ENCODE data around the gene HBS1L. TPM values are rescaled to one million over a fixed set of nuclear protein-coding genes. Genes with fewer than 3 reads are reported as not detected.
A peak's percentile ranks its signal among the peaks of the same experiment; 100 is the strongest.

HBS1L gene
- total RNA-seq, 1 donor from 2014 or later, result 94.4 TPM

DNA sequence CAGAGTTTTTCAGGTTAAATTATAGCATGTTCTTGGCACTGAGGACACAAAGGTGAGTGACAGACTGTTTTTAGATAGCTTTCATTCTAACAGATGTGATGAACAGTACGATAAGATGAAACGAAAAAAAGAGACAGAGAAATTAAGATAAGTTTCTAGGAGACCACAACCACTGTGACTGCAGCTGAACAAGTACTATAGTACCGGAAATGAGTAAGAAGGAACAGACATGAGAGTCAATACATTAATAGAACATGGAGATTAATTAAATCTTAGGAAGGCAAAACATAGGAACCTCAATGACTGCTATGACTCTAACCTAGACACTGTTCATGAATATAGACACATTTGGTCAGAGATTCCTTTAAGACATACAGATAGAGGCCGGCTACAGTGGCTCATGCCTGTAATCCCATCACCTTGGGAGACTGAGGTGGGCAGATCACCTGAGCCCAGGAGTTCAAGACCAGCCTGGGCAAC, 40.2 kb downstream of the HBS1L start:
- Mint-ChIP-seq H3K36me3 (ENCODE audit: low read depth) (peaks cover 21% of the 10 kb centered on the region), H3K4me1 (peaks cover 47% of the 10 kb centered on the region), H3K4me3 (peak overlapping the region; percentile 70), H3K9me3 (peaks cover 4% of the 10 kb centered on the region), H3K27ac (peak overlapping the region; percentile 78), H3K27me3 (no peaks in the 10 kb centered on the region)
- peak; percentile 70 for DNase-seq
- intact Hi-C loops (cut with micrococcal nuclease), result loop anchor here (1.0 kb wide), 4 partner anchors 8 to 100 kb away; no protein-coding TSS in a partner anchor

- intact Hi-C loops (cut with micrococcal nuclease), result no loop called here
- H3K4me1 Mint-ChIP-seq, result peaks cover 50% of the 10 kb centered on the region
- H3K27me3 Mint-ChIP-seq, result no peaks in the 10 kb centered on the region
- DNase-seq, result no peak
- H3K36me3 Mint-ChIP-seq (ENCODE audit: low read depth), result peaks cover 25% of the 10 kb centered on the region
- H3K9me3 Mint-ChIP-seq, result peaks cover 4% of the 10 kb centered on the region
- H3K4me3 Mint-ChIP-seq, result peak overlapping the region; percentile 34
- peak overlapping the region; percentile 63 for H3K27ac Mint-ChIP-seq
Measured at GRCh38 chr6:135013211-135013610, 41.4 kb downstream of the HBS1L start.

- DNase-seq, result no peak
- H3K4me1 Mint-ChIP-seq, result peaks cover 51% of the 10 kb centered on the region
- H3K36me3 Mint-ChIP-seq (ENCODE audit: low read depth), result peaks cover 28% of the 10 kb centered on the region
- H3K4me3 Mint-ChIP-seq, result peak overlapping the region; percentile 34
- peak overlapping the region; percentile 63 for H3K27ac Mint-ChIP-seq
- no peaks in the 10 kb centered on the region for H3K27me3 Mint-ChIP-seq
- peaks cover 4% of the 10 kb centered on the region for H3K9me3 Mint-ChIP-seq
- intact Hi-C loops (cut with micrococcal nuclease), result no loop called here
Measured at GRCh38 chr6:135012764-135013163, 41.9 kb downstream of the HBS1L start.

DNA sequence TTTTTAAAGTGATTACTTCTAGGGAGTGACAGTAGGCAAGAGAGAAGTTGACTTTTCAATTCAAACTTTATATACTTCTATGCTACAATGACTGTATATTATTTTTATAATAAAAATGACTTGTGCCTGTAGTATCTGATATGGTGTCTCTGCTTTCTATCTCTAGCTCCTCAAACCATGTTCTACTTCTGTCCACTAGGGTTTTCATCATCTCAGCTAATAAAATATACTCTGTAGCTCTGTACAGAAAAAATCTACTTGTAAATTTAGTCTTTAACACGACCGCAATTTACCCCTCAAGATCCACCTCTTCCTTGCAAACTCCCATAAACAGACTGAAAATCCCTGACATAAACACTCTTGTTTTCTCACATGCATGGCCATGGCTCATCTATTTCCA, 42.3 kb downstream of the HBS1L start:
- H3K27ac Mint-ChIP-seq, result no peak overlapping the region

DNA sequence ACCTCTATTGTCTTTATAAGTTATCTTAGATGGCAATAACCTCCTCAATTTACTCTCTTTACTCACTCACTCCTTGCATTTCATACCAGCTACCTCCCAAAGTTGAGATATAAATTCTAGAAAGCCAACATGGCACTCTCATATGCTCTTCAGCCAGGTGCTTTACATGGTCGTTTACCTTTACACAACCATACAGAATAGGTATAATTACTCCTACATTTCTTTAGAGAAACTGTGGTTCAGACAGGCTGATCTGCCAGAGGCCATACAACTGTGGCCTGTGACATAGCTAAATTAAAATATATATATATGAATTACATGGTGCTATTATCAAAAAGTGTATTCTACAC, 45.7 kb downstream of the HBS1L start:
- DNase-seq, result no peak
- Mint-ChIP-seq H3K4me3 (no peak overlapping the region), H3K27ac (peak overlapping the region; percentile 5), H3K27me3 (no peaks in the 10 kb centered on the region), H3K4me1 (peaks cover 37% of the 10 kb centered on the region), H3K9me3 (peaks cover 4% of the 10 kb centered on the region), H3K36me3 (ENCODE audit: low read depth) (peaks cover 27% of the 10 kb centered on the region)
- intact Hi-C loops (cut with micrococcal nuclease), result no loop called here

More for the DNA sequence above, 42.3 kb downstream of the HBS1L start:
- Mint-ChIP-seq H3K4me1 (peaks cover 55% of the 10 kb centered on the region), H3K4me3 (no peak overlapping the region), H3K27me3 (no peaks in the 10 kb centered on the region), H3K36me3 (ENCODE audit: low read depth) (peaks cover 31% of the 10 kb centered on the region), H3K9me3 (peaks cover 4% of the 10 kb centered on the region)
- DNase-seq, result no peak
- intact Hi-C loops (cut with micrococcal nuclease), result no loop called here

DNA sequence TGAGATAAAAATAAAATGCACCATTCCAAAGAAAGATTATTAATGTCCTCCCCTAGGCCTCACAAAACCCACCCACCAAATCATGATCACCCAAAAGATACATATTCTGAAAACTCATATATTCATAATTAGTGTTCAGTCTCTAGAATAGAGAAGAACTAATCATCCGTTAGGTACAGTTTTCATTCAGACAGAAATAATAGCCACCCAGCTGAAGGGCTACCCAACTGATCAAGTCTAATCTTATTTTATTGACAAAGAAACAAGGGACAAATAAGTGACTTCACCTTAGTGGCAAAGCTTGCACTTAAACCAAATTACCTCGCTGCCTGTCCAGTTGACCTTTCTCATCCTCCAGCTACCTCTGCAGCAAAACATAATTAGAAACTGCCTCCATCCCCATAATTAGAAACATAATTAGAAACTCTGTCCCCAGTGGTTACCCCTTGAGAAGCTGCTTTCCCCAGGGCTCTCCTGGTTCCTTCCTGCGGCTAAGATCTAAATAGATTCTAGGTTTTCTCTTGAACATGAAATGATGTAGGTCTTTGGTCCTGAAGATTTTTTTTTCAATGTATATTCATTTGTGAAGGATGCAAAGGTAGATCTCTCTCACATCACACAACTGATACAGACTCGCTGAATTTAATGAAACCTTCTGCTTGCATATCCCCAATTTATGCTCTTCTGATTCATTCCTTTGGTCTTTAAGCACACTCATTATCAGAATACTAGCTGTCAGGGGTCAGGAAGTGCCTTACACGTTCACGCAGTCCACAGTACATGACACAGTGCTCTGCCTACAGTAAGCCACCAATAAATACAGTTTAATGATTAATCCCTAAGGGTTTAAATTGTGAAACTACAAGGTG, 46.3 kb downstream of the HBS1L start:
- Mint-ChIP-seq H3K4me3 (peak overlapping the region; percentile 5), H3K36me3 (ENCODE audit: low read depth) (peaks cover 27% of the 10 kb centered on the region), H3K9me3 (peaks cover 4% of the 10 kb centered on the region), H3K4me1 (peaks cover 32% of the 10 kb centered on the region), H3K27ac (peak overlapping the region; percentile 51), H3K27me3 (no peaks in the 10 kb centered on the region)
- intact Hi-C loops (cut with micrococcal nuclease), result no loop called here
- DNase-seq, result no peak

DNA sequence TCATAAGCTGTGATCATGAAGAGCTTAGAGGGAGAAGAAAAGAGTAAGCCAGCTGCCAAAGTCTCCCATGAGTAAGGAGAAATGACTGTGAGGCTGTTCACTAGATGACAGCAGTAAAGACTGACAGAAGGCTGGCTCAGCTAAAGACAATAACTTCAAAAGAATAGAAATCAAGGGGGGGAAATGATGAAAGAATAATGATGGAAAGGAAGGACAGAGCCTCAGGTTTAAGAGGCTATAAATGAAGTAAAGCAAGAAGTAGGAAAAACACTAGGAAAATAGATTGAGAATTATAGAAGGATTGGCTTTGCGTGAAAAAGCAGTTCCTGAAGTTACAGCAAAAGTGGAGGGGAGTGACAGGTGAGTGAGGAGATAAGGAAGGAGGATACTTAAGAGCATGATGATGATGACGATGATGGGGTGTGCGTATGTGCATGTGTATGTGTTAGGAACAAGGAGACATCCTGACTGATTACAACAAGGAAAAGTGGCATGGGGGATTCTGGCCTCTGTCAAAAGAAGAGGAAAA, 48.2 kb downstream of the HBS1L start:
- peaks cover 22% of the 10 kb centered on the region for H3K4me1 Mint-ChIP-seq
- H3K9me3 Mint-ChIP-seq, result no peaks in the 10 kb centered on the region
- no peak overlapping the region for H3K4me3 Mint-ChIP-seq
- no peaks in the 10 kb centered on the region for H3K27me3 Mint-ChIP-seq
- peaks cover 21% of the 10 kb centered on the region for H3K36me3 Mint-ChIP-seq (ENCODE audit: low read depth)
- intact Hi-C loops (cut with micrococcal nuclease), result no loop called here
- DNase-seq, result no peak
- H3K27ac Mint-ChIP-seq, result no peak overlapping the region

GRCh38 chr6:135004399-135004798, 50.2 kb downstream of the HBS1L start:
- Mint-ChIP-seq H3K27me3 (no peaks in the 10 kb centered on the region), H3K36me3 (ENCODE audit: low read depth) (peaks cover 22% of the 10 kb centered on the region), H3K4me1 (peaks cover 24% of the 10 kb centered on the region), H3K27ac (no peak overlapping the region), H3K9me3 (no peaks in the 10 kb centered on the region), H3K4me3 (no peak overlapping the region)
- DNase-seq, result no peak
- intact Hi-C loops (cut with micrococcal nuclease), result no loop called here

DNA sequence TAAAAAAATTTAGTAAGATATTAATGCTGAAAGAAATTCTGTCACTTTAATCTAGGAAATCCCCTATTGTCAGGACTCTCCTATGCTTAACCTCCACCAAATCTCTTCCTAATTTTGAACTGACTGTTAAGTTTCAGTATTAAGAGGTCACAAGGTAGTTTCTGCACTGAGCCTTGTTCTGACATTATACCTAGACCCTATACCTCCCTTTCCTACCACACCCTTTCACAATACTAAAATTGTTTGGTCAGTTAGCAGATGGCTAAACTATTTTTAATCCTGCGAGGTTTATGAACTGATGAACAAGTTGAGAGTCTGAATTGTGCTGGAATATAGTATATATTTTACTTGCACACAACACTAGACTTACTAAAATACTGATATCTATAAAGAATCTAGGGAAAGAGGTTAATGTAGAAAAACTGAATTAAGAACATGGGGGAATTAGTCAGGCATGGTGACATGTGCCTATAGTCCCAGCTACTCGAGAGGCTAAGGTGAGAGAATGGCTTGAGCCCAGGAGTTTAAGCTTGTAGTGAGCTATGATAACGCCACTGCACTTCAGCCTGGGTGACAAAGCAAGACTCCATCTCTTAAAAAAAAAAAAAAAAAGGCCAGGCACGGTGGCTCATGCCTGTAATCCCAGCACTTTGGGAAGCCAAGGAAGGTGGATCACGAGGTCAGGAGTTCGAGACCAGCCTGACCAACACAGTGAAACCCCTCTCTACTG, 51.5 kb downstream of the HBS1L start:
- Mint-ChIP-seq H3K36me3 (ENCODE audit: low read depth) (peaks cover 20% of the 10 kb centered on the region), H3K27me3 (no peaks in the 10 kb centered on the region), H3K4me1 (peaks cover 15% of the 10 kb centered on the region), H3K9me3 (no peaks in the 10 kb centered on the region), H3K27ac (no peak overlapping the region), H3K4me3 (peak overlapping the region; percentile 12)
- DNase-seq, result no peak
- intact Hi-C loops (cut with micrococcal nuclease), result loop anchor here (1.0 kb wide), 1 partner anchor 24 kb away; no protein-coding TSS in a partner anchor

- no peaks in the 10 kb centered on the region for H3K27me3 Mint-ChIP-seq
- DNase-seq, result no peak
- no peak overlapping the region for H3K27ac Mint-ChIP-seq
- H3K36me3 Mint-ChIP-seq (ENCODE audit: low read depth), result peaks cover 19% of the 10 kb centered on the region
- no peaks in the 10 kb centered on the region for H3K9me3 Mint-ChIP-seq
- peaks cover 16% of the 10 kb centered on the region for H3K4me1 Mint-ChIP-seq
- no peak overlapping the region for H3K4me3 Mint-ChIP-seq
- intact Hi-C loops (cut with micrococcal nuclease), result no loop called here
Measured at GRCh38 chr6:135002229-135002844, 52.3 kb downstream of the HBS1L start.

DNA sequence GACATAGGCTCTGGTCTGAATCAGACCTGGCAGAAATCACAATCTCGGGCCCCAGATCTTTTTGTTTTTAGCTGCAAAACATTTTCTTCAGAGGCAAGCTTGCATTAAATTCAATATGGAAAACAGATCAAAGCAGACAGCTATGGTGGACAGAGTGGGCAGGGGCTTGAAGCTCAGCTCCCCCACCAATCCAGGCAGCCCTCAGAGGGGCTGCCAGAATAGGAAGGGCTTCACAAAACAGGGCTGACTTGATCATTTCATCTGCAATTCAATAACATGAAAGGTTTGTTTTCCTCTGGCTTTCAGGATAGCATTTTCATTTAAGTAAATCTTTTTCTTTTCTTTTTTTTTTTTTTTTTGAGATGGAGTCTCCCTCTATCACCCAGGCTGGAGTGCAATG, 55.5 kb downstream of the HBS1L start:
- Mint-ChIP-seq H3K27ac (no peak overlapping the region), H3K4me3 (no peak overlapping the region), H3K4me1 (peaks cover 24% of the 10 kb centered on the region), H3K9me3 (no peaks in the 10 kb centered on the region), H3K36me3 (ENCODE audit: low read depth) (peaks cover 32% of the 10 kb centered on the region), H3K27me3 (no peaks in the 10 kb centered on the region)
- no peak for DNase-seq
- intact Hi-C loops (cut with micrococcal nuclease), result no loop called here

- Mint-ChIP-seq H3K9me3 (no peaks in the 10 kb centered on the region), H3K4me3 (no peak overlapping the region), H3K27me3 (no peaks in the 10 kb centered on the region), H3K27ac (peak overlapping the region; percentile 65), H3K36me3 (ENCODE audit: low read depth) (peaks cover 34% of the 10 kb centered on the region), H3K4me1 (peaks cover 20% of the 10 kb centered on the region)
- no peak for DNase-seq
- intact Hi-C loops (cut with micrococcal nuclease), result no loop called here
Measured at GRCh38 chr6:134997133-134997995, 57.3 kb downstream of the HBS1L start.

- no peak overlapping the region for H3K4me3 Mint-ChIP-seq
- H3K36me3 Mint-ChIP-seq (ENCODE audit: low read depth), result peaks cover 36% of the 10 kb centered on the region
- peaks cover 21% of the 10 kb centered on the region for H3K4me1 Mint-ChIP-seq
- H3K27ac Mint-ChIP-seq, result no peak overlapping the region
- H3K9me3 Mint-ChIP-seq, result no peaks in the 10 kb centered on the region
- no peak for DNase-seq
- no peaks in the 10 kb centered on the region for H3K27me3 Mint-ChIP-seq
- intact Hi-C loops (cut with micrococcal nuclease), result no loop called here
Measured at GRCh38 chr6:134995536-134995935, 59.1 kb downstream of the HBS1L start.

Measured in activated CD4-positive, alpha-beta T cell treated with anti-CD3 and anti-CD28 coated beads, Interleukin-2, amount 10 ng/mL, durations not matched to agents 24 days and 14 days (primary cell).